Caco-2 (cell line): ENCODE measurements around the gene GPR37L1. TPM values are rescaled to one million over a fixed set of nuclear protein-coding genes. Genes with fewer than 3 reads are reported as not detected.
"Not testable (repeated sequence)": the region's sequence is repeated elsewhere in the genome, so short reads cannot be mapped to it uniquely, and the experiment has no call there.

Experiments used
- BruUV-seq: library from RNA; stranded (reverse); fragments of 400-500 nt; replicated peaks from 2 replicates; lab custom pipeline; 2021; lab: Mats Ljungman, UMichigan
- CTCF ChIA-PET: fragments of 300-600 bp; sonication (Branson Sonifier 250); formaldehyde crosslinking; loops from one replicate; lab custom pipeline; 2022; ENCODE audit warnings: antibody characterized with exemption; lab: Charles Lee
- POLR2A ChIA-PET: fragments of 300-600 bp; sonication (Branson Sonifier 250); formaldehyde crosslinking; loops from one replicate; lab custom pipeline; 2022; ENCODE audit warnings: antibody characterized with exemption; lab: Charles Lee
- DNase-seq, 2 experiments: peaks; one replicate each; pipeline versions ENCODE4 v3.0.0 to v3.0.0-alpha.2; 2020 to 2022
- H3K27me3 ChIP-seq: replicated peaks from 2 replicates; pipeline ENCODE4 v1.6.0; 2011; ENCODE audit warnings: low read length; ENCODE audit not compliant: control insufficient read depth, insufficient read depth
- H3K36me3 ChIP-seq: 2 replicates; pipeline ENCODE4 v1.5.1; 2011; ENCODE audit warnings: low read length; ENCODE audit not compliant: control insufficient read depth, insufficient read depth
- H3K4me1 ChIP-seq: fragments of 250-450 bp; sonication (Bioruptor Pico); 2 replicates; pipeline ENCODE4 v1.5.1; 2020; ENCODE audit warnings: mild to moderate bottlenecking
- H3K4me3 ChIP-seq: 2 replicates; pipeline ENCODE4 v1.5.1; 2011; ENCODE audit warnings: low read depth, mild to moderate bottlenecking, control low read depth, low read length
- H3K9me3 ChIP-seq: fragments of 250-450 bp; sonication (Bioruptor Pico); 2 replicates; pipeline ENCODE4 v1.5.1; 2020; ENCODE audit warnings: mild to moderate bottlenecking, moderate library complexity
- H3K27ac Mint-ChIP-seq: one replicate; pipeline ENCODE4 v1.8.0; 2022; ENCODE audit warnings: mixed read lengths; ENCODE audit not compliant: unreplicated experiment
- H3K27me3 Mint-ChIP-seq: one replicate; pipeline ENCODE4 v1.8.0; 2022; ENCODE audit warnings: mixed read lengths; ENCODE audit not compliant: insufficient read depth, unreplicated experiment
- H3K36me3 Mint-ChIP-seq: one replicate; pipeline ENCODE4 v1.8.0; 2022; ENCODE audit warnings: mild to moderate bottlenecking, mixed read lengths; ENCODE audit not compliant: insufficient read depth, unreplicated experiment
- H3K4me1 Mint-ChIP-seq: one replicate; pipeline ENCODE4 v1.8.0; 2022; ENCODE audit warnings: low read depth, mixed read lengths; ENCODE audit not compliant: unreplicated experiment
- H3K4me3 Mint-ChIP-seq: one replicate; pipeline ENCODE4 v1.8.0; 2022; ENCODE audit warnings: mild to moderate bottlenecking, moderate library complexity, mixed read lengths; ENCODE audit not compliant: unreplicated experiment
- H3K9me3 Mint-ChIP-seq: one replicate; pipeline ENCODE4 v1.8.0; 2022; ENCODE audit warnings: mixed read lengths; ENCODE audit not compliant: unreplicated experiment
- CTCF ChIP-seq, 2 experiments: fragments of 200-600 bp in 1 of 2; IDR thresholded peaks; 1 replicate in 1 of 2; 2 replicates in 1 of 2; pipeline versions ENCODE4 v1.5.1 to v1.8.0; 2011 to 2022; ENCODE audit warnings: antibody characterized with exemption in 1 of 2, control low read depth in 1 of 2, inconsistent platforms in 1 of 2, low read depth in 1 of 2, low read length in 1 of 2, mild to moderate bottlenecking in 1 of 2, moderate library complexity in 1 of 2; ENCODE audit not compliant: insufficient read depth in 1 of 2, severe bottlenecking in 1 of 2, unreplicated experiment in 1 of 2
- intact Hi-C: fragments of 100-400 bp; cut with micrococcal nuclease; formaldehyde crosslinking; loops from one replicate; pipeline ENCODE4 v1.10.0; 2022; ENCODE audit not compliant: unreplicated experiment
- total RNA-seq: library from RNA; stranded (reverse); gene quantifications from 2 replicates; pipeline ENCODE4 v1.2.3, GENCODE V29; 2022

Gene GPR37L1
- total RNA-seq, 1 experiment from 2014 or later = 0.07 TPM

DNA sequence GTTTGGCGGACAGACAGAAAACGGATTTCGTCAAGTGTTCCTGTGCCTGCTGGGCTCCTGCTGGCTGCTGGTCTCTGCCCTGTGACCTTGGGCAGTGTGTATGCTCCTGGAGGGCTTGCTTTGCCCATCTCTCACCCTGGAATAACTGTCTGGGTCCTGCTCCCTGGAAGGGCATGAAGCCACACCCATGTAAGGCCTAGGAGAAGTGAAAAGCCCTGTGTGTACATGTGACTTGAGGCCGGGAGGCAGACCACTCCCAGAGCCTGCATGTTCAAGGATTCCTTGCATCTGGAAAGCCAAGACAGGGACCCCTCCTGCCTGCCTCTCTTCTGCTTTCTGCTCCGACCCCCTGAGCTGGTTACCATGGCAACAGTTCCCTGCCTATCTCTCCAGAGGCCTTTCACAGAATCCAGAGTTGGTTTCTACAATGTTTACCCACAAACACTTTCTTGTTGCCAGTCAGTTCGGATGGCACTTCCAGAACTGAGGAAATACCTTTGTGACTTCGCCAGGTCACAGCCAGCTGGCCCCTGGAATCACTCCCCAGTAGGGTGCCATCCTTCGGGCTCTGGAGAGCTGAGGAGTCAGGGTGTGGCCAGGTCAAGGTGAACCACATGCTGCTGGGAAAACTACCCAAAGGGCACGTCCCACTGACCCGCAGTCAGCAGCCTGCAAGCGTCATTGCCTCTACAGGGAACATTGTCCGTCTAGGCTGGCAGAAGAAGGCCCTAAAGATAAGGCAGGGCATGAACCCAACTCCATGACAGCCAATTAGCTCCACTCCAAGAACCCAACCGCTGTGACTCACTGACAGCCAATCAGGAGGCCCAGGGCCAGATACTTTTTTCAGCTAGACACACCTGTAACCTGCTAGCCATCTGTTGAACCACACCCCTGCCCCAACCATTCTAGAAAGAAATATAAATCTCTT, 14.7 kb upstream of the GPR37L1 start:
- H3K27me3 ChIP-seq = no peaks in the 10 kb centered on the region
- no peaks in the 10 kb centered on the region for H3K36me3 ChIP-seq
- Mint-ChIP-seq H3K4me3 (no peak overlapping the region), H3K27ac (peak overlapping the region; percentile 67), H3K4me1 (peaks cover 35% of the 10 kb centered on the region), H3K27me3 (no peaks in the 10 kb centered on the region), H3K9me3 (no peaks in the 10 kb centered on the region), H3K36me3 (no peaks in the 10 kb centered on the region)
- intact Hi-C loops = loop anchor here (5.0 kb wide), 1 partner anchor 51 kb away; no protein-coding TSS in a partner anchor
- ChIA-PET CTCF (no interaction called here), POLR2A (interaction anchor here (0.5 to 3.5 kb wide), 2 partner anchors 55 to 98 kb away, joined by 4 to 50 read pairs; partner anchors contain the start of gene ELF3)
- H3K9me3 ChIP-seq = no peaks in the 10 kb centered on the region
- TF ChIP-seq CTCF (IDR thresholded peaks at IDR 0.05; ENCODE audit: insufficient read depth in 1 of 2, low read depth in 1 of 2, low read length in 1 of 2, severe bottlenecking in 1 of 2, unreplicated experiment in 1 of 2) = no peak
- BruUV-seq = no TSS peak
- no peak overlapping the region for H3K4me3 ChIP-seq
- DNase-seq = no peak
- peaks cover 62% of the 10 kb centered on the region for H3K4me1 ChIP-seq

DNA sequence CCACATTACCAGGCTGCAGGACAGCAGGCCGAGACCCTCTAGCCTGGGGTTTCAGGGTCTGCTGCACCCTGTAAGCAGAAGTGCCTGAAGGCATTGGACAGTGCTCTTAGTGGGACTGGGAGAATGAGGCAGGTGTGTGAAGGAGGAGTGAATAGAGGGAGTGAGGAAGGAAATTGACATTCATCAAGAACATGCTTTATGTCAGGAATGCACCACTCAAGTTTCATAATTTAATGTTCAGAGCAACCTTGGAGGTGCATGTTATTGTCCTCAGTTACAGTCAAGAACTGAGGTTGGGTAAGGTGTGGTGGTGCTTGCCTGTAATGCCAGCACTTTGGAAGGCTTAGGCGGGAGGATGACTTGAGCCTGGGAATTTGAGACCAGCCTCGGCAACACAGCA, 11.7 kb upstream of the GPR37L1 start:
- H3K4me3 Mint-ChIP-seq = no peak overlapping the region
- H3K27me3 ChIP-seq = no peaks in the 10 kb centered on the region
- DNase-seq = no peak
- POLR2A ChIA-PET = no interaction called here
- H3K4me1 Mint-ChIP-seq = peaks cover 44% of the 10 kb centered on the region
- TF ChIP-seq CTCF (IDR thresholded peaks at IDR 0.05; ENCODE audit: insufficient read depth in 1 of 2, low read depth in 1 of 2, low read length in 1 of 2, severe bottlenecking in 1 of 2, unreplicated experiment in 1 of 2) = no peak
- CTCF ChIA-PET = no interaction called here
- H3K27me3 Mint-ChIP-seq = no peaks in the 10 kb centered on the region
- intact Hi-C loops = no loop called here
- peaks cover 66% of the 10 kb centered on the region for H3K4me1 ChIP-seq
- H3K27ac Mint-ChIP-seq = no peak overlapping the region
- H3K36me3 Mint-ChIP-seq = peaks cover 4% of the 10 kb centered on the region
- no peaks in the 10 kb centered on the region for H3K9me3 ChIP-seq
- no peaks in the 10 kb centered on the region for H3K9me3 Mint-ChIP-seq
- H3K36me3 ChIP-seq = no peaks in the 10 kb centered on the region
- H3K4me3 ChIP-seq = no peak overlapping the region
- no TSS peak for BruUV-seq

GRCh38 chr1:202111589-202111988, 11.1 kb upstream of the GPR37L1 start:
- H3K36me3 Mint-ChIP-seq, intact Hi-C loops, H3K4me3 Mint-ChIP-seq, H3K27me3 Mint-ChIP-seq, H3K36me3 ChIP-seq, H3K9me3 Mint-ChIP-seq, H3K27ac Mint-ChIP-seq, DNase-seq, H3K9me3 ChIP-seq, BruUV-seq, H3K27me3 ChIP-seq, H3K4me3 ChIP-seq: not testable (repeated sequence)
- H3K4me1 ChIP-seq = peaks cover 60% of the 10 kb centered on the region
- POLR2A ChIA-PET = interaction anchor here (2.2 to 4.4 kb wide), 2 partner anchors 94 to 102 kb away, joined by 7 to 47 read pairs; partner anchors contain the start of gene ELF3
- peaks cover 40% of the 10 kb centered on the region for H3K4me1 Mint-ChIP-seq
- CTCF ChIA-PET = interaction anchor here (3.0 kb wide), 1 partner anchor 101 kb away, joined by 18 read pairs; the partner anchor contains the start of gene ELF3
